H1 (cell line): ENCODE results near the gene GCKR. TPM values are rescaled to one million over a fixed set of nuclear protein-coding genes. Genes with fewer than 3 reads are reported as not detected.

ENCODE experiments used
- CTCF ChIA-PET: fragments of 300-600 bp; sonication (Branson Sonifier 250); formaldehyde crosslinking; loops from one replicate; lab custom pipeline; 2021; ENCODE audit not compliant: partially characterized antibody; lab: Charles Lee
- POLR2A ChIA-PET: fragments of 300-600 bp; sonication (Branson Sonifier 250); formaldehyde crosslinking; loops from one replicate; lab custom pipeline; 2021; ENCODE audit warnings: inconsistent platforms; ENCODE audit not compliant: partially characterized antibody; lab: Charles Lee
- DNase-seq, 2 experiments: peaks; one replicate each; pipeline versions ENCODE4 v3.0.0 to v3.0.0-alpha.2; 2010 to 2022; ENCODE audit warnings: low spot score in 2 of 2, low read depth in 1 of 2, mixed read lengths in 1 of 2
- FAIRE-seq: peaks from 2 replicates; lab custom pipeline; 2011; peaks lifted over from hg19 to GRCh38; lab: Jason Lieb, UNC
- H2AFZ ChIP-seq: 2 replicates; pipeline ENCODE4 v1.8.1; 2012; ENCODE audit warnings: low read length, inconsistent platforms
- H2AK5ac ChIP-seq: 2 replicates; pipeline ENCODE4 v1.6.1; 2013; ENCODE audit warnings: low read depth, low read length
- H2BK120ac ChIP-seq: replicated peaks from 2 replicates; pipeline ENCODE3; 2013; ENCODE audit warnings: low read depth, low read length, inconsistent platforms
- H2BK12ac ChIP-seq: 2 replicates; pipeline ENCODE4 v1.6.1; 2013; ENCODE audit warnings: low read depth, low read length
- H2BK15ac ChIP-seq: 2 replicates; pipeline ENCODE4 v1.6.1; 2013; ENCODE audit warnings: low read length
- H2BK20ac ChIP-seq: 2 replicates; pipeline ENCODE4 v1.6.1; 2013; ENCODE audit warnings: low read length
- H2BK5ac ChIP-seq: 2 replicates; pipeline ENCODE4 v1.6.1; 2013; ENCODE audit warnings: low read depth, low read length
- H3K14ac ChIP-seq: 2 replicates; pipeline ENCODE4 v1.6.1; 2013; ENCODE audit warnings: inconsistent platforms; ENCODE audit not compliant: insufficient read length
- H3K18ac ChIP-seq: 2 replicates; pipeline ENCODE4 v1.6.1; 2013; ENCODE audit warnings: low read length; ENCODE audit errors: extremely low read depth
- H3K23ac ChIP-seq: 2 replicates; pipeline ENCODE4 v1.6.1; 2013; ENCODE audit warnings: inconsistent platforms; ENCODE audit not compliant: insufficient read length
- H3K23me2 ChIP-seq: 2 replicates; pipeline ENCODE4 v1.6.1; 2013; ENCODE audit warnings: low read depth, low read length
- H3K27ac ChIP-seq: 2 replicates; pipeline ENCODE4 v1.6.1; 2011; ENCODE audit warnings: low read depth, low read length, inconsistent platforms
- H3K27me3 ChIP-seq, 4 experiments: replicated peaks in 1 of 4; 1 replicate in 1 of 4; 2 replicates in 3 of 4; pipeline versions ENCODE4 v1.6.1 to v1.8.1; 2011 to 2013; ENCODE audit warnings: low read length in 3 of 4, mild to moderate bottlenecking in 3 of 4, inconsistent platforms in 2 of 4, mixed read lengths in 2 of 4, moderate library complexity in 1 of 4; ENCODE audit not compliant: control insufficient read depth in 3 of 4, insufficient read depth in 3 of 4; ENCODE audit errors: extremely low read depth in 1 of 4
- H3K36me3 ChIP-seq, 4 experiments: 2 replicates each; pipeline versions ENCODE4 v1.6.1 to v1.8.1; 2011 to 2013; ENCODE audit warnings: mild to moderate bottlenecking in 4 of 4, low read length in 3 of 4, moderate library complexity in 2 of 4, control low read depth in 1 of 4, inconsistent platforms in 1 of 4; ENCODE audit not compliant: insufficient read depth in 4 of 4, control insufficient read depth in 2 of 4
- H3K4ac ChIP-seq: replicated peaks from 2 replicates; pipeline ENCODE3; 2013; ENCODE audit warnings: low read length, low read depth, mixed read lengths, inconsistent platforms; ENCODE audit not compliant: insufficient read length
- H3K4me1 ChIP-seq, 4 experiments: replicated peaks in 1 of 4; 1 replicate in 1 of 4; 2 replicates in 3 of 4; pipeline versions ENCODE4 v1.6.1 to v1.8.1; 2011 to 2013; ENCODE audit warnings: low read length in 3 of 4, inconsistent platforms in 2 of 4, mixed read lengths in 1 of 4; ENCODE audit not compliant: insufficient read depth in 4 of 4, control insufficient read depth in 3 of 4
- H3K4me2 ChIP-seq, 2 experiments: 2 replicates each; pipeline versions ENCODE4 v1.6.1 to v1.8.1; 2011 to 2013; ENCODE audit warnings: low read depth in 2 of 2, low read length in 2 of 2, control low read depth in 1 of 2, inconsistent platforms in 1 of 2, mild to moderate bottlenecking in 1 of 2; ENCODE audit not compliant: insufficient read depth in 1 of 2
- H3K4me3 ChIP-seq, 4 experiments: fragments of 200-600, 300-600 bp in 1 of 4; sonication (generic), shearing (Covaris generic), sonication (Bioruptor Twin) in 1 of 4; 2 replicates each; pipeline versions ENCODE4 v1.5.1 to v1.8.1; 2011 to 2016; ENCODE audit warnings: low read length in 4 of 4, low read depth in 3 of 4, control low read depth in 2 of 4, inconsistent platforms in 2 of 4, mild to moderate bottlenecking in 2 of 4, mixed read lengths in 1 of 4, moderate library complexity in 1 of 4; ENCODE audit not compliant: insufficient read depth in 2 of 4; ENCODE audit errors: extremely low read depth in 1 of 4
- H3K56ac ChIP-seq: replicated peaks from 2 replicates; pipeline ENCODE3; 2013; ENCODE audit warnings: low read depth, mild to moderate bottlenecking, mixed read lengths, low read length, inconsistent platforms; ENCODE audit not compliant: insufficient read length
- H3K79me1 ChIP-seq: 2 replicates; pipeline ENCODE4 v1.6.1; 2013; ENCODE audit warnings: low read depth, low read length, control low read depth
- H3K79me2 ChIP-seq, 2 experiments: 2 replicates each; pipeline versions ENCODE4 v1.6.1 to v1.8.1; 2012 to 2013; ENCODE audit warnings: low read length in 2 of 2, mild to moderate bottlenecking in 2 of 2, inconsistent platforms in 1 of 2; ENCODE audit not compliant: insufficient read depth in 2 of 2, control insufficient read depth in 1 of 2
- H3K9ac ChIP-seq, 4 experiments: replicated peaks in 1 of 4; 1 replicate in 1 of 4; 2 replicates in 3 of 4; pipeline versions ENCODE4 v1.6.1 to v1.8.1; 2011 to 2013; ENCODE audit warnings: low read depth in 3 of 4, low read length in 3 of 4, control low read depth in 2 of 4, mild to moderate bottlenecking in 2 of 4, moderate library complexity in 2 of 4, inconsistent platforms in 1 of 4; ENCODE audit errors: extremely low read depth in 1 of 4
- H3K9me3 ChIP-seq, 2 experiments: 2 replicates each; pipeline versions ENCODE4 v1.6.1 to v1.8.1; 2012 to 2013; ENCODE audit warnings: mild to moderate bottlenecking in 2 of 2, moderate library complexity in 2 of 2, control low read depth in 1 of 2, inconsistent platforms in 1 of 2, low read depth in 1 of 2, low read length in 1 of 2, mixed read lengths in 1 of 2; ENCODE audit not compliant: insufficient read depth in 2 of 2
- H4K20me1 ChIP-seq, 2 experiments: replicated peaks in 1 of 2; 2 replicates each; pipeline versions ENCODE3 to v1.8.1; 2011 to 2013; ENCODE audit warnings: inconsistent platforms in 2 of 2, low read length in 2 of 2, mild to moderate bottlenecking in 1 of 2; ENCODE audit not compliant: insufficient read depth in 2 of 2, control insufficient read depth in 1 of 2
- H4K5ac ChIP-seq: 2 replicates; pipeline ENCODE4 v1.6.1; 2013; ENCODE audit warnings: low read length, low read depth, mixed read lengths, inconsistent platforms; ENCODE audit not compliant: insufficient read length
- H4K8ac ChIP-seq: 2 replicates; pipeline ENCODE4 v1.8.0; 2013; ENCODE audit warnings: mild to moderate bottlenecking, moderate library complexity, low read length, inconsistent platforms; ENCODE audit not compliant: insufficient read depth; ENCODE audit errors: extremely low read depth
- H4K91ac ChIP-seq: replicated peaks from 2 replicates; pipeline ENCODE3; 2013; ENCODE audit warnings: low read length, mixed read lengths, inconsistent platforms; ENCODE audit not compliant: insufficient read length
- EGR1 ChIP-seq: IDR thresholded peaks from 2 replicates; pipeline ENCODE4 v1.6.1; 2011; ENCODE audit warnings: low read depth, low read length, borderline replicate concordance
- GABPA ChIP-seq: IDR thresholded peaks from 2 replicates; pipeline ENCODE4 v1.6.1; 2011; ENCODE audit warnings: mild to moderate bottlenecking, low read length, moderate library complexity, borderline replicate concordance; ENCODE audit not compliant: insufficient read depth
- NANOG ChIP-seq: IDR thresholded peaks from 2 replicates; pipeline ENCODE4 v1.6.1; 2011; ENCODE audit warnings: low read length, low read depth, mild to moderate bottlenecking, inconsistent platforms; ENCODE audit not compliant: insufficient read depth, poor library complexity, severe bottlenecking
- RAD21 ChIP-seq, 2 experiments: IDR thresholded peaks in 1 of 2; conservative IDR thresholded peaks in 1 of 2; 2 replicates each; pipeline ENCODE4 v1.6.1; 2011; ENCODE audit warnings: low read depth in 2 of 2, low read length in 2 of 2, improper control_type of control experiment in 1 of 2, inconsistent platforms in 1 of 2, mild to moderate bottlenecking in 1 of 2, moderate library complexity in 1 of 2
- RBBP5 ChIP-seq: IDR thresholded peaks from 2 replicates; pipeline ENCODE4 v1.7.1; 2012; ENCODE audit warnings: low read depth, mild to moderate bottlenecking, inconsistent platforms, low read length, moderate library complexity, borderline replicate concordance
- RFX5 ChIP-seq: IDR thresholded peaks from 2 replicates; pipeline ENCODE4 v1.6.1; 2011; ENCODE audit warnings: low read depth, low read length, improper control_type of control experiment, borderline replicate concordance
- RXRA ChIP-seq: IDR thresholded peaks from 2 replicates; pipeline ENCODE4 v1.6.1; 2011; ENCODE audit warnings: low read depth, mild to moderate bottlenecking, low read length, moderate library complexity; ENCODE audit not compliant: insufficient read depth
- SIRT6 ChIP-seq: IDR thresholded peaks from one replicate; pipeline ENCODE4 v1.7.1; 2012; ENCODE audit warnings: low read length, inconsistent platforms
- SP1 ChIP-seq: IDR thresholded peaks from 2 replicates; pipeline ENCODE4 v1.6.1; 2011; ENCODE audit warnings: low read depth, low read length
- ZNF274 ChIP-seq: IDR thresholded peaks from 2 replicates; pipeline ENCODE4 v1.7.0; 2012; ENCODE audit warnings: low read length, borderline replicate concordance; ENCODE audit errors: extremely low read depth
- WGBS, 2 experiments: shearing (Covaris generic) in 1 of 2; methylation state at CpG; one replicate each; pipeline versions ENCODE4 v1.1.6 to v1.1.7; 2013 to 2015; ENCODE audit warnings: low lambda C conversion rate in 2 of 2, mixed read lengths in 2 of 2, inconsistent platforms in 1 of 2, low coverage in 1 of 2, missing lambda C conversion rate in 1 of 2; ENCODE audit not compliant: insufficient replicate concordance in 2 of 2, insufficient coverage in 1 of 2, insufficient read length in 1 of 2; ENCODE audit errors: extremely low coverage in 1 of 2, missing lambda C conversion rate in 1 of 2; 5-methylcytosine and 5-hydroxymethylcytosine counted together
- polyA plus RNA-seq, 7 experiments: library from polyadenylated mRNA; depleted of rRNA in 3 of 7; stranded (reverse) in 5 of 7; unstranded in 2 of 7; fragments of >200 nt in 5 of 7; fragments of 200-250 nt in 2 of 7; gene quantifications; 1 replicate in 5 of 7; 2 replicates in 1 of 7; 4 replicates in 1 of 7; pipeline versions ENCODE4 v1.2.1 to v1.2.3, GENCODE V29; 2011 to 2013; ENCODE audit warnings: missing spikeins in 2 of 7, mixed read lengths in 2 of 7
- total RNA-seq: library from RNA; stranded (reverse); fragmentation: NEBNext Ultra II Directional; extraction: Animal tissue kit (Norgen Biotek cat#: 25700); gene quantifications from 2 replicates; pipeline ENCODE4 v1.2.1, GENCODE V29; 2021

The GCKR gene
- total and polyA plus RNA-seq, 2 of the 8 experiments (the other 6 are each of a cell fraction or from before 2014, with no cell fraction given) = 0.30 to 1.2 TPM

DNA sequence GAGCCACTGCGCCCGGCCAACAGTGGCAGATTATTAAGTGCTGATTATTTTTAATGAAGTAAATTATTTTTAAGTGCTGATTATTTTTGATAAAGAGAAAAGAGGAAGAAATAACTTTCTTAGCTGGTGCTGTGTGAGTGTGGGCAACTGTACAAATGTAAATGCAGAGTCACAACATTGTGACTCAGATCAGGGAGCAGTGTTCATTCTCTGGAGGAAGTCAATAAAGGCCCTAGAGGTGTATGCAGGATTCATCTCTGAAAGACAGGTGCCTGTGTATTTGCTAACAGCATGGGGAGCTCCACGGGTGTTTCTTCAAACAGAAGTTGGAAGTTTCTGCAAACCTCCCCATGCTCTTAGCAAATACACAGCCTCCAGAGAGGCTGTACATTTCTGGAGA is 48.3 kb upstream of the GCKR start:
- Histone ChIP-seq H3K23ac (no peak overlapping the region), H3K27me3 (no peaks in the 10 kb centered on the region), H2BK120ac (no peak overlapping the region), H4K8ac (no peak overlapping the region), H3K9me3 (no peaks in the 10 kb centered on the region), H2BK12ac (no peak overlapping the region), H3K18ac (no peak overlapping the region), H3K9ac (no peak overlapping the region), H2BK20ac (no peak overlapping the region), H3K79me2 (no peaks in the 10 kb centered on the region), H4K5ac (no peak overlapping the region), H4K91ac (no peak overlapping the region), H3K36me3 (peaks cover 0 to 13% (median 4%) of the 10 kb centered on the region in 4 experiments; a peak in 4 of 8 replicates), H3K14ac (no peak overlapping the region), H3K4me3 (no peak overlapping the region), H2AFZ (no peak overlapping the region), H3K4me1 (peaks cover 0 to under 1% (median 0%) of the 10 kb centered on the region in 4 experiments; a peak in 2 of 7 replicates), H2BK5ac (no peak overlapping the region), H2BK15ac (no peak overlapping the region), H3K23me2 (no peaks in the 10 kb centered on the region), H2AK5ac (no peak overlapping the region), H3K56ac (no peak overlapping the region), H3K79me1 (no peaks in the 10 kb centered on the region), H3K27ac (no peak overlapping the region), H3K4me2 (no peak overlapping the region), H4K20me1 (peaks cover 0 to 2% of the 10 kb centered on the region in 2 experiments), H3K4ac (no peak overlapping the region)
- 62% methylated on average over 3 of the region's 3 CpGs; no CpG with 5 or more reads in 1 of the 2 experiments for WGBS, 2 experiments
- no peak for DNase-seq
- CTCF ChIA-PET = interaction anchor here (1.2 to 1.5 kb wide), 4 partner anchors 13 to 68 kb away, joined by 3 to 4 read pairs (median 4); partner anchors contain the start of gene ZNF513
- FAIRE-seq = no peak
- TF ChIP-seq SIRT6 (no peak), ZNF274 (no peak), EGR1 (no peak), RBBP5 (no peak), GABPA (no peak), SP1 (no peak), RXRA (no peak), NANOG (no peak), RFX5 (no peak), RAD21 (IDR thresholded peaks at IDR 0.05 in 1 of 2, conservative IDR thresholded peaks at IDR 0.05 in 1 of 2; ENCODE audit: low read depth in 2 of 2, low read length in 2 of 2) (no peak)
- POLR2A ChIA-PET = interaction anchor here (0.6 to 3.5 kb wide), 2 partner anchors 9 to 19 kb away, joined by 3 to 17 read pairs; partner anchors contain the start of gene NRBP1
